ENCODE measurements around the gene DUOXA1. TPM values are rescaled to one million over a fixed set of nuclear protein-coding genes. Genes with fewer than 3 reads are reported as not detected.
"Not testable (repeated sequence)": the region's sequence is repeated elsewhere in the genome, so short reads cannot be mapped to it uniquely, and the experiment has no call there.

DUOXA1 gene
- total RNA-seq, 1 donor from 2014 or later = 6.6 TPM

GRCh38 chr15:45079201-45079600 lies 50.5 kb downstream of the DUOXA1 start:
- H3K36me3 Mint-ChIP-seq; DNase-seq (ENCODE audit: low spot score in 2 of 2, unreplicated experiment in 2 of 2); H3K4me3 Mint-ChIP-seq; H3K9me3 Mint-ChIP-seq; H3K4me1 Mint-ChIP-seq; H3K27ac Mint-ChIP-seq: not testable (repeated sequence)
- peaks cover 12% of the 10 kb centered on the region for H3K27me3 Mint-ChIP-seq (ENCODE audit: low read depth)

DNA sequence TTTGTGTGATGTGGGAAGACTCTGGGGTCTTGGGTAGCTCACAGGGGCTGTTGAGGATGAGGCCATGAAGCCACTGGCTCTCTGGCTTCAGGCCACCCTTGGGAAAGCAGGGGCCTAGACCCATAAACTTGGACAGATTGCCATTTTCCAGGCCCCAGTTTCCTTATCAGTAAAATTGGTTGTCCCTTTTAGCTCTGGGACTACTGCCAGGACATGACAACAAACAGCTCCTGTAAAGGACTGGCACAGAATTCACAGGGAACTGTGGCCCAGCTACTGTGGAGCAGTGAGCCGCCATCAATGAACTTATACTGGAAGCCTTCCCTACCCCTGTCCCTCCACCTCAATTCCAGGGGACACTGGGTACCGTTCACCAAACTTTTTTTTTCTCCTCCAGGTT lies 52.3 kb downstream of the DUOXA1 start:
- not testable (repeated sequence) for H3K27me3 Mint-ChIP-seq (ENCODE audit: low read depth); H3K4me1 Mint-ChIP-seq; H3K36me3 Mint-ChIP-seq; DNase-seq (ENCODE audit: low spot score in 2 of 2, unreplicated experiment in 2 of 2); H3K27ac Mint-ChIP-seq; H3K9me3 Mint-ChIP-seq; H3K4me3 Mint-ChIP-seq

DNA sequence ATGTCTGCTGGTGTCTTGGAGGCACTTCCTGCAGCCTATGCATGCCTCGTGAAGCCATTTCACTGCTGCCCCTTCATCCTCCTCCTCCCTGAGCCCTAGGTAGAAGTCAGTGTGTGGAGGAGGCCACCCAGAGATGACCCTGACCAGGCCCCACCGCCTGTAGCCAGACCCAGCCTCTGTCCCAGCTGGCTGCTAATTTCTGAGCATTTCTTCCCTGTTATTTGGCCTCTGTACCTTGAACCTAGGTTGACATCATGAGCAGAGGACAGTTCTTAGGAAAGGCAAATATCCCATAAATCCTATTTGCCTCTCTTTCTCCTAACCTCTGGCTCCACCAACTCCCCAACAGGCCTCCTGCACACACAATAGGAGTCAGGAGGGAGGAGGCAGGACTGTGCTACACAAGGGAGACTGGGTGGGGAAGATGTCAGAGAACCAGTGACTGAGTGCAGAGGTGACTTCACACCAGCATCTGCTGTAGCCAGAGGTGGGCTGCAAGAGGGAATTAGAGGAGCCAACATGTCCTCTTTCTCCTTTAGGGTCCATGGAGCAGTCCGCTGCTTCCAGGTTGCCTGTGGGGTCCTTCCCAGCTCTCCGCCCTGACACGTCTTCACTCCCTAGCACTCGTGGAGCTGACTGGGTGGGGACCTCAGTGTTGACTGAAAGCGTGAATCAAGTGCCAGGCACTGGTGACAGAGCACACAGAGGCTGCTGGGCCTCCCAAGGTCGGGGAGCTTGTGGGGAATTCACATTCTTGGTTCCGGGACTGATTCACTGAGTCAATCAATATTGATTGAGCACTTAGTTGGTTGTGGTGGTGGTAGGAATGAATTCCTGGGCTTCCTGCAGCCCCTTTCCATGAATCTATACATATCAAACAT lies 54.0 kb downstream of the DUOXA1 start:
- not testable (repeated sequence) for H3K36me3 Mint-ChIP-seq; H3K27me3 Mint-ChIP-seq (ENCODE audit: low read depth); H3K4me1 Mint-ChIP-seq; H3K27ac Mint-ChIP-seq; DNase-seq (ENCODE audit: low spot score in 2 of 2, unreplicated experiment in 2 of 2); H3K4me3 Mint-ChIP-seq; H3K9me3 Mint-ChIP-seq

DNA sequence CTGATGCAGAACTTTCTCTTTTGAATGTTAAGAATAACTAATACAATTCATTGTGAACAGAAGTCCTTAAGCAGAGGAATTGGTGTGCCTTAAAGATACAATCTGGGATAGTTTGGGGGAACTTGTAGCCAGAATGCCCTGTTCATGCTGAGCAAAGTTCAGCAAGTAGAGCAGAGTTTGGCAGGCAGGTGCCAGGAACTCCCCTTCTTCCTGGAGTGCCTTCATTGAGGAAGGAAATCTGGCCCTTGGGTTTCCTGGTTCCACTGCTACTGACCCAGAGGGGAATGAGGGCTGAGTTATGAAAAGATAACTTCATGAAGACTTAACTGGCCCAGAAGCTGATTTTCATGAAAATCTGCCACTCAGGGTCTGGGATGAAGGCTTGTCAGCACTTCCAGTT lies 56.1 kb downstream of the DUOXA1 start:
- H3K4me3 Mint-ChIP-seq; H3K4me1 Mint-ChIP-seq; H3K27ac Mint-ChIP-seq; H3K9me3 Mint-ChIP-seq; H3K36me3 Mint-ChIP-seq; DNase-seq (ENCODE audit: low spot score in 2 of 2, unreplicated experiment in 2 of 2); H3K27me3 Mint-ChIP-seq (ENCODE audit: low read depth): not testable (repeated sequence)

GRCh38 chr15:45069942-45070360 lies 59.7 kb downstream of the DUOXA1 start:
- not testable (repeated sequence) for H3K4me1 Mint-ChIP-seq; H3K27me3 Mint-ChIP-seq (ENCODE audit: low read depth); DNase-seq (ENCODE audit: low spot score in 2 of 2, unreplicated experiment in 2 of 2); H3K9me3 Mint-ChIP-seq; H3K4me3 Mint-ChIP-seq
- peaks cover 12% of the 10 kb centered on the region for H3K36me3 Mint-ChIP-seq
- H3K27ac Mint-ChIP-seq = peak overlapping the region; percentile 85

Other genes starting within 250 kb of the DUOXA1 start
- not detected in 3 replicates for gene TERB2, start 173.2 kb downstream of the DUOXA1 start, total RNA-seq
- gene SORD, start 106.7 kb downstream of the DUOXA1 start, total RNA-seq = 32.6 to 36.1 TPM (median 34.5 TPM) in 3 replicates
- 1.5 to 2.3 TPM (median 1.6 TPM) in 3 replicates for gene DUOX2, start 15.7 kb downstream of the DUOXA1 start, total RNA-seq
- gene DUOXA2, start 15.6 kb downstream of the DUOXA1 start, total RNA-seq = not detected in 3 replicates
- gene DUOX1, start 115 bp upstream of the DUOXA1 start, total RNA-seq = 6.8 to 7.9 TPM (median 7.2 TPM) in 3 replicates
- 31.1 to 34.6 TPM (median 31.8 TPM) in 3 replicates for gene SHF, start 58.1 kb upstream of the DUOXA1 start, total RNA-seq
- not detected in 3 replicates for gene SLC28A2, start 122.4 kb upstream of the DUOXA1 start, total RNA-seq
- gene GATM, start 248.7 kb upstream of the DUOXA1 start, total RNA-seq = 7.0 to 9.2 TPM (median 7.3 TPM) in 3 replicates

All from mesothelial cell of epicardium (in vitro differentiated cells).